GM12878 (cell line): Measurements from ENCODE around the gene CEACAM3. TPM values are rescaled to one million over a fixed set of nuclear protein-coding genes. Genes with fewer than 3 reads are reported as not detected.
A peak's percentile ranks its signal among the peaks of the same experiment; 100 is the strongest.

ENCODE experiments used
- ATAC-seq: fragments of 200-7000 bp; cut with Tn5 transposase; 3 replicates; pipeline ENCODE4 v1.9.1; 2020; ENCODE audit warnings: mild to moderate bottlenecking, moderate library complexity
- BruUV-seq: library from RNA; stranded (reverse); fragments of 400-500 nt; replicated peaks from 2 replicates; lab custom pipeline; 2021; lab: Mats Ljungman, UMichigan
- CTCF ChIA-PET: fragments of 300-600 bp; sonication (Branson Sonifier 250); formaldehyde crosslinking; extraction: SDS; loops from one replicate; lab custom pipeline; 2021; ENCODE audit warnings: inconsistent platforms; lab: Yijun Ruan, JAX
- POLR2A ChIA-PET: fragments of 350-600 bp; formaldehyde crosslinking; extraction: SDS; loops from one replicate; lab custom pipeline; 2021; ENCODE audit warnings: inconsistent platforms; lab: Charles Lee
- RAD21 ChIA-PET: fragments of 300-600 bp; sonication (Branson Sonifier 250); formaldehyde crosslinking; loops from one replicate; lab custom pipeline; 2023; ENCODE audit warnings: antibody characterized with exemption; ENCODE audit not compliant: unreplicated experiment; lab: Charles Lee
- SMC1A ChIA-PET: fragments of 300-600 bp; sonication (Branson Sonifier 250); formaldehyde crosslinking; loops from one replicate; lab custom pipeline; 2023; ENCODE audit not compliant: unreplicated experiment, uncharacterized antibody; lab: Charles Lee
- DNase-seq: peaks from one replicate; pipeline ENCODE4 v3.0.0-alpha.2; 2011; ENCODE audit warnings: low read depth, low spot score
- FAIRE-seq: peaks from 3 replicates; lab custom pipeline; 2011; peaks lifted over from hg19 to GRCh38; lab: Jason Lieb, UNC
- H2AFZ ChIP-seq: 2 replicates; pipeline ENCODE4 v1.6.0; 2011; ENCODE audit warnings: low read depth, low read length, control low read depth; ENCODE audit not compliant: control insufficient read depth
- H3K27ac ChIP-seq: 2 replicates; pipeline ENCODE4 v1.5.1; 2011; ENCODE audit warnings: control low read depth; ENCODE audit not compliant: control insufficient read depth, insufficient read depth
- H3K27me3 ChIP-seq, 2 experiments: replicated peaks in 1 of 2; 2 replicates each; pipeline versions ENCODE4 v1.6.0 to v1.6.1; 2011; ENCODE audit warnings: low read length in 1 of 2; ENCODE audit not compliant: control insufficient read depth in 2 of 2, insufficient read depth in 2 of 2
- H3K36me3 ChIP-seq, 2 experiments: 2 replicates each; pipeline ENCODE4 v1.5.1; 2011; ENCODE audit warnings: low read length in 1 of 2; ENCODE audit not compliant: control insufficient read depth in 2 of 2, insufficient read depth in 2 of 2
- H3K4me1 ChIP-seq: 2 replicates; pipeline ENCODE4 v1.6.1; 2011; ENCODE audit warnings: mild to moderate bottlenecking, low read length, moderate library complexity, mixed read lengths; ENCODE audit not compliant: control insufficient read depth, insufficient read depth
- H3K4me2 ChIP-seq: 2 replicates; pipeline ENCODE4 v1.6.0; 2011; ENCODE audit warnings: control low read depth; ENCODE audit not compliant: control insufficient read depth, insufficient read depth
- H3K4me3 ChIP-seq: fragments of 200-600 bp; sonication (generic); 2 replicates; pipeline ENCODE4 v1.5.1; 2016
- H3K79me2 ChIP-seq: 2 replicates; pipeline ENCODE4 v1.6.0; 2011; ENCODE audit warnings: low read length; ENCODE audit not compliant: control insufficient read depth, insufficient read depth
- H3K9ac ChIP-seq: 2 replicates; pipeline ENCODE4 v1.8.0; 2011; ENCODE audit warnings: low read length, control low read depth, mixed read lengths; ENCODE audit not compliant: control insufficient read depth, insufficient read depth
- H3K9me3 ChIP-seq: replicated peaks from 3 replicates; pipeline ENCODE4 v1.5.1; 2011; ENCODE audit warnings: mild to moderate bottlenecking, low read length; ENCODE audit not compliant: control insufficient read depth, insufficient read depth
- H4K20me1 ChIP-seq: 2 replicates; pipeline ENCODE4 v1.6.0; 2011; ENCODE audit not compliant: control insufficient read depth, insufficient read depth
- BCLAF1 ChIP-seq: fragments of 450-650 bp; IDR thresholded peaks from 2 replicates; pipeline ENCODE4 v1.6.1; 2017; ENCODE audit warnings: antibody characterized with exemption, mild to moderate bottlenecking, moderate library complexity
- BHLHE40 ChIP-seq, 2 experiments: fragments of 450-650 bp in 1 of 2; IDR thresholded peaks; 2 replicates each; pipeline ENCODE4 v1.6.1; 2011 to 2017; ENCODE audit warnings: low read depth in 2 of 2, borderline replicate concordance in 1 of 2, improper control_type of control experiment in 1 of 2, low read length in 1 of 2, mild to moderate bottlenecking in 1 of 2
- CHD2 ChIP-seq: IDR thresholded peaks from 2 replicates; pipeline ENCODE4 v1.6.1; 2011; ENCODE audit warnings: low read depth, low read length, improper control_type of control experiment, borderline replicate concordance
- HDGF ChIP-seq: fragments of 450-650 bp; IDR thresholded peaks from 2 replicates; pipeline ENCODE4 v1.6.1; 2016; ENCODE audit warnings: antibody characterized with exemption
- MTA3 ChIP-seq: IDR thresholded peaks from 2 replicates; pipeline ENCODE4 v1.6.1; 2012; ENCODE audit warnings: low read length, inconsistent platforms, borderline replicate concordance
- MYB ChIP-seq: fragments of 150-350 bp; IDR thresholded peaks from 2 replicates; pipeline ENCODE4 v1.6.1; 2014; ENCODE audit warnings: mild to moderate bottlenecking, low read depth, low read length, borderline replicate concordance
- POLR2A ChIP-seq: IDR thresholded peaks from 2 replicates; pipeline ENCODE4 v1.6.1; 2011; ENCODE audit warnings: low read depth, mild to moderate bottlenecking, low read length
- RAD21 ChIP-seq: IDR thresholded peaks from 2 replicates; pipeline ENCODE4 v1.6.1; 2011; ENCODE audit warnings: mild to moderate bottlenecking, low read depth, low read length, moderate library complexity; ENCODE audit not compliant: insufficient read depth
- SIX5 ChIP-seq: IDR thresholded peaks from 2 replicates; pipeline ENCODE4 v1.6.1; 2011; ENCODE audit warnings: mild to moderate bottlenecking, low read depth, low read length, moderate library complexity; ENCODE audit not compliant: severe bottlenecking
- SMC3 ChIP-seq: IDR thresholded peaks from 2 replicates; pipeline ENCODE4 v1.6.1; 2011; ENCODE audit warnings: low read length, improper control_type of control experiment, borderline replicate concordance
- ZZZ3 ChIP-seq: IDR thresholded peaks from 2 replicates; pipeline ENCODE4 v1.6.1; 2011; ENCODE audit warnings: low read depth; ENCODE audit not compliant: control insufficient read depth, insufficient read length
- WGBS: methylation state at CpG from one replicate; pipeline ENCODE4 v1.1.6; 2016; ENCODE audit warnings: low lambda C conversion rate; ENCODE audit not compliant: insufficient replicate concordance, insufficient coverage; ENCODE audit errors: missing lambda C conversion rate; 5-methylcytosine and 5-hydroxymethylcytosine counted together
- in situ Hi-C: fragments of 300-500 bp; cut with MboI; formaldehyde crosslinking; loops from 9 replicates; pipeline ENCODE4 v1.14.3; 2018; ENCODE audit warnings: mixed read lengths
- intact Hi-C: fragments of 100-400 bp; cut with micrococcal nuclease; formaldehyde crosslinking; loops from one replicate; pipeline ENCODE4 v1.14.2; 2022; ENCODE audit not compliant: unreplicated experiment
- polyA plus RNA-seq, 11 experiments: library from polyadenylated mRNA; depleted of rRNA in 4 of 11; unstranded in 6 of 11; stranded (reverse) in 5 of 11; fragments of >200 nt; fragmentation: Nextera tagmentation in 4 of 11; fragmentation: Illumina TruSeq in 1 of 11; extraction: Ambion mirVana in 4 of 11; extraction: Trizol in 1 of 11; gene quantifications; 1 replicate in 1 of 11; 2 replicates in 10 of 11; pipeline versions ENCODE4 v1.2.1 to v1.2.3, GENCODE V29; 2011 to 2016; ENCODE audit warnings: inconsistent platforms in 2 of 11, missing spikeins in 2 of 11, low read depth in 1 of 11
- total RNA-seq, 4 experiments: library from RNA; depleted of rRNA in 3 of 4; stranded (reverse); fragments of >200 nt in 3 of 4; fragmentation: Illumina TruSeq in 1 of 4; extraction: Trizol in 1 of 4; gene quantifications; 2 replicates each; pipeline versions ENCODE4 v1.2.1 to v1.2.3, GENCODE V29; 2013 to 2021
- TF ChIP-seq, protein P1 (sequence below), 3 experiments: IDR thresholded peaks in 2 of 3; conservative IDR thresholded peaks in 1 of 3; 2 replicates each; pipeline ENCODE4 v1.5.1; 2011; ENCODE audit warnings: low read depth in 3 of 3, low read length in 3 of 3, mild to moderate bottlenecking in 3 of 3, control low read depth in 2 of 3, moderate library complexity in 2 of 3, inconsistent platforms in 1 of 3, mixed read lengths in 1 of 3; ENCODE audit not compliant: control insufficient read depth in 2 of 3, insufficient read depth in 1 of 3; ENCODE audit errors: extremely low read depth in 1 of 3

Gene CEACAM3
- total and polyA plus RNA-seq, 10 of the 15 experiments (the other 5 are each of a cell fraction or from before 2014, with no cell fraction given) = not detected

GRCh38 chr19:41746593-41747227 is 49.7 kb upstream of the CEACAM3 start:
- RAD21 ChIA-PET = no interaction called here
- CTCF ChIA-PET = interaction anchor here (0.7 to 2.1 kb wide), 4 partner anchors 17 to 769 kb away, joined by 3 to 5 read pairs (median 4); no protein-coding TSS in a partner anchor
- Histone ChIP-seq H3K9me3 (no peaks in the 10 kb centered on the region), H3K4me3 (no peak overlapping the region), H3K4me1 (no peaks in the 10 kb centered on the region)
- FAIRE-seq (peak; percentile 78), DNase-seq (no peak)
- intact Hi-C loops = loop anchor here (1.0 to 2.0 kb wide), 2 partner anchors 39 to 104 kb away; no protein-coding TSS in a partner anchor
- no TSS peak for BruUV-seq
- POLR2A ChIA-PET = no interaction called here
- WGBS = 14% methylated on average over 11 of the region's 11 CpGs
- peak; percentile 24; the same call in 1 of the 2 replicates for TF ChIP-seq SMC3
- no peak for TF ChIP-seq CHD2
- no peak for TF ChIP-seq MTA3
- TF ChIP-seq, protein P1, sequence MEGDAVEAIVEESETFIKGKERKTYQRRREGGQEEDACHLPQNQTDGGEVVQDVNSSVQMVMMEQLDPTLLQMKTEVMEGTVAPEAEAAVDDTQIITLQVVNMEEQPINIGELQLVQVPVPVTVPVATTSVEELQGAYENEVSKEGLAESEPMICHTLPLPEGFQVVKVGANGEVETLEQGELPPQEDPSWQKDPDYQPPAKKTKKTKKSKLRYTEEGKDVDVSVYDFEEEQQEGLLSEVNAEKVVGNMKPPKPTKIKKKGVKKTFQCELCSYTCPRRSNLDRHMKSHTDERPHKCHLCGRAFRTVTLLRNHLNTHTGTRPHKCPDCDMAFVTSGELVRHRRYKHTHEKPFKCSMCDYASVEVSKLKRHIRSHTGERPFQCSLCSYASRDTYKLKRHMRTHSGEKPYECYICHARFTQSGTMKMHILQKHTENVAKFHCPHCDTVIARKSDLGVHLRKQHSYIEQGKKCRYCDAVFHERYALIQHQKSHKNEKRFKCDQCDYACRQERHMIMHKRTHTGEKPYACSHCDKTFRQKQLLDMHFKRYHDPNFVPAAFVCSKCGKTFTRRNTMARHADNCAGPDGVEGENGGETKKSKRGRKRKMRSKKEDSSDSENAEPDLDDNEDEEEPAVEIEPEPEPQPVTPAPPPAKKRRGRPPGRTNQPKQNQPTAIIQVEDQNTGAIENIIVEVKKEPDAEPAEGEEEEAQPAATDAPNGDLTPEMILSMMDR (IDR thresholded peaks at IDR 0.05 in 2 of 3, conservative IDR thresholded peaks at IDR 0.05 in 1 of 3; ENCODE audit: control insufficient read depth in 2 of 3, extremely low read depth in 1 of 3, insufficient read depth in 1 of 3, low read depth in 3 of 3, low read length in 3 of 3) = peak; percentile 61 to 65 (median 64)
- TF ChIP-seq BCLAF1 = no peak
- no peak for TF ChIP-seq MYB
- no peak for TF ChIP-seq BHLHE40 (IDR thresholded peaks at IDR 0.05; ENCODE audit: borderline replicate concordance in 1 of 2, low read depth in 2 of 2, low read length in 1 of 2)
- peak; percentile 69 for TF ChIP-seq RAD21
- TF ChIP-seq POLR2A = no peak
- no peak for TF ChIP-seq HDGF
- no peak for TF ChIP-seq SIX5
- no peak for TF ChIP-seq ZZZ3
- TF ChIP-seq, all 136 proteins: peak for 3
- Histone ChIP-seq H3K4me2 (no peak overlapping the region), H3K79me2 (no peaks in the 10 kb centered on the region), H3K27ac (no peak overlapping the region), H3K27me3 (peaks cover 0 to 8% of the 10 kb centered on the region in 2 experiments; a peak in 1 of 4 replicates), H2AFZ (no peak overlapping the region), H4K20me1 (no peaks in the 10 kb centered on the region), H3K9ac (no peak overlapping the region), H3K36me3 (no peaks in the 10 kb centered on the region)
- peak; percentile 87 for ATAC-seq
- SMC1A ChIA-PET = interaction anchor here (1.3 kb wide), 1 partner anchor 46 kb away, joined by 4 read pairs; no protein-coding TSS in a partner anchor
- in situ Hi-C loops = no loop called here
